SJCRH30 (cell line): ENCODE results near the gene SP110. TPM values are rescaled to one million over a fixed set of nuclear protein-coding genes. Genes with fewer than 3 reads are reported as not detected.

Experiments used
- DNase-seq, 2 experiments: peaks; one replicate each; pipeline ENCODE4 v3.0.0-alpha.2; 2015 to 2020
- H3K27ac ChIP-seq: fragments of 250-450 bp; sonication (Bioruptor Pico); 2 replicates; pipeline ENCODE4 v1.5.1; 2020; ENCODE audit warnings: mild to moderate bottlenecking, moderate library complexity
- H3K27me3 ChIP-seq: fragments of 250-450 bp; sonication (Bioruptor Pico); 2 replicates; pipeline ENCODE4 v1.5.1; 2020; ENCODE audit warnings: mild to moderate bottlenecking, moderate library complexity
- H3K36me3 ChIP-seq: fragments of 250-450 bp; sonication (Bioruptor Pico); 2 replicates; pipeline ENCODE4 v1.5.1; 2020; ENCODE audit warnings: mild to moderate bottlenecking, moderate library complexity
- H3K4me1 ChIP-seq: fragments of 250-450 bp; sonication (Bioruptor Pico); 2 replicates; pipeline ENCODE4 v1.5.1; 2020; ENCODE audit warnings: mild to moderate bottlenecking, moderate library complexity
- H3K4me3 ChIP-seq: fragments of 250-450 bp; sonication (Bioruptor Pico); 2 replicates; pipeline ENCODE4 v1.5.1; 2020; ENCODE audit warnings: mild to moderate bottlenecking, moderate library complexity
- H3K9me3 ChIP-seq: fragments of 250-450 bp; sonication (Bioruptor Pico); replicated peaks from 2 replicates; pipeline ENCODE4 v1.5.1; 2020; ENCODE audit warnings: mild to moderate bottlenecking, moderate library complexity
- total RNA-seq: library from RNA; depleted of rRNA; stranded (reverse); fragments of >200 nt; shearing (Covaris generic); gene quantifications from 2 replicates; pipeline ENCODE4 v1.2.3, GENCODE V29; 2014

SP110 gene
- total RNA-seq, 1 experiment from 2014 or later = 3.0 TPM

- H3K9me3 ChIP-seq = no peaks in the 10 kb centered on the region
- H3K4me1 ChIP-seq = no peaks in the 10 kb centered on the region
- no peak overlapping the region for H3K27ac ChIP-seq
- H3K27me3 ChIP-seq = no peaks in the 10 kb centered on the region; the same call in 1 of the 2 replicates
- H3K4me3 ChIP-seq = no peak overlapping the region
- no peaks in the 10 kb centered on the region for H3K36me3 ChIP-seq
- DNase-seq = no peak
Observed at GRCh38 chr2:230209422-230210051, 10.2 kb downstream of the SP110 start.

DNA sequence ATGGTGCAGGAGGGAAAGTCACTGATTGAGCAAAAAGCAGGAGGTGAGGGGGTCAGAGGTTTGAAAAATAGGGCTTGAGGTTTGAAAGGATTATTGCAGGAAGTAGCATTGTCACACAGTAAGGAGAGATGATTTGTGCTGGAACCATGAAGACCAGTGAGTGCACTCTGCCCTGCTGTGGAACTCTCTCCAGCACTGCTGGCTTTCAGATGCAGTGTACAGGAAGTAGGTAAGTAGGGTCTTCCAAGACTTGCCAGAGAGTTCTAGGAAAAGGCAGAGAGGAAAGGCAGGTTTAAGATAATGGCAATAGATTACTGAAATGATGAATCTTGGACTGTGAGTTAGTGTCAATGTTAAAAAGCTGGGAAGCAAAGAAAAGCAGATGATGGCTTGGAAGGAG lies 11.2 kb downstream of the SP110 start:
- no peaks in the 10 kb centered on the region; the same call in 1 of the 2 replicates for H3K27me3 ChIP-seq
- no peaks in the 10 kb centered on the region for H3K36me3 ChIP-seq
- no peak overlapping the region for H3K4me3 ChIP-seq

GRCh38 chr2:230205721-230206120 lies 14.1 kb downstream of the SP110 start:
- Histone ChIP-seq H3K9me3 (no peaks in the 10 kb centered on the region), H3K36me3 (no peaks in the 10 kb centered on the region), H3K27ac (no peak overlapping the region), H3K4me1 (no peaks in the 10 kb centered on the region), H3K4me3 (no peak overlapping the region), H3K27me3 (no peaks in the 10 kb centered on the region)
- DNase-seq = no peak

More for the DNA sequence above, 11.2 kb downstream of the SP110 start:
- H3K4me1 ChIP-seq = no peaks in the 10 kb centered on the region
- no peaks in the 10 kb centered on the region for H3K9me3 ChIP-seq
- no peak for DNase-seq
- H3K27ac ChIP-seq = no peak overlapping the region

- no peak overlapping the region for H3K4me3 ChIP-seq
- no peaks in the 10 kb centered on the region for H3K36me3 ChIP-seq
Observed at GRCh38 chr2:230205034-230205433, 14.8 kb downstream of the SP110 start.

GRCh38 chr2:230203110-230203676 lies 16.6 kb downstream of the SP110 start:
- H3K4me1 ChIP-seq = no peaks in the 10 kb centered on the region
- no peak overlapping the region for H3K27ac ChIP-seq
- no peaks in the 10 kb centered on the region for H3K36me3 ChIP-seq
- no peaks in the 10 kb centered on the region for H3K27me3 ChIP-seq
- H3K4me3 ChIP-seq = no peak overlapping the region
- no peak for DNase-seq
- no peaks in the 10 kb centered on the region for H3K9me3 ChIP-seq

More at GRCh38 chr2:230205034-230205433, 14.8 kb downstream of the SP110 start:
- no peaks in the 10 kb centered on the region for H3K9me3 ChIP-seq
- no peaks in the 10 kb centered on the region for H3K4me1 ChIP-seq
- no peak overlapping the region for H3K27ac ChIP-seq
- H3K27me3 ChIP-seq = no peaks in the 10 kb centered on the region
- no peak for DNase-seq

DNA sequence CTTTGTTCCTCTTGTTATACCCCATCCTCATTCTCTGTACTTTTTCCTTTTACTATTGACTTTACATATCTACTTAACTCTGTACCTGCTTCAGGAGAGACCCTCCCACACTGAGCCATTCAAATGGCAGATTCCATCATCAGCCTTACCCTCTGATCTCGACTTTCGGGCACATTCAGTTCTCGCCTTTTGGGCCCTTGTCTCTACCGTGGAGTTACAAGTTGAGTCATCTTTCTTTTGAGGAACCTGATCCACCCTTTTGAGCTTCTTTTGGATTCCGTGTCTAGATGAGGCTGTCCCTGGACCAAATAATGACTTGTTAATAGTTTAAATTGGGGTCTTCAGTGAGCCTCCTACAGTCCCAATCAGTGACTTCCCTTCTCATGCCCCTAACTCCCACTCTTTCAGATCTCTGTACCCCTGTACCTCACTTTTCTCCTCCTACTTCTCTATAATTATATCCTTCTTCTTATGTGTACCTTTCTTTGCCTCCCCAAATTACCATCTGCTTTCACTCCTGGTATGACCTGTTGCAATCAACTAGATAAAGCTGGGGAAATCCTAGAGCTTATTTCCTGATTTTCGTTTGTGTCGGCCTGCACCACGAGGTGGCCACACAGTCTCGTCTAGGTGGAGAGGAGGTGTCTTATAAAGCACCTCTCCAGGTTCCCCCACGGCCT lies 17.2 kb downstream of the SP110 start:
- no peaks in the 10 kb centered on the region for H3K36me3 ChIP-seq
- H3K27ac ChIP-seq = no peak overlapping the region
- no peaks in the 10 kb centered on the region for H3K4me1 ChIP-seq
- no peaks in the 10 kb centered on the region for H3K27me3 ChIP-seq
- no peak for DNase-seq
- H3K9me3 ChIP-seq = no peaks in the 10 kb centered on the region
- no peak overlapping the region for H3K4me3 ChIP-seq

- DNase-seq = no peak
- no peaks in the 10 kb centered on the region; the same call in none of the 2 replicates for H3K27me3 ChIP-seq
- no peaks in the 10 kb centered on the region for H3K36me3 ChIP-seq
- H3K4me1 ChIP-seq = no peaks in the 10 kb centered on the region
- H3K27ac ChIP-seq = no peak overlapping the region
- H3K9me3 ChIP-seq = no peaks in the 10 kb centered on the region
- no peak overlapping the region for H3K4me3 ChIP-seq
Observed at GRCh38 chr2:230184727-230185578, 34.8 kb downstream of the SP110 start.

DNA sequence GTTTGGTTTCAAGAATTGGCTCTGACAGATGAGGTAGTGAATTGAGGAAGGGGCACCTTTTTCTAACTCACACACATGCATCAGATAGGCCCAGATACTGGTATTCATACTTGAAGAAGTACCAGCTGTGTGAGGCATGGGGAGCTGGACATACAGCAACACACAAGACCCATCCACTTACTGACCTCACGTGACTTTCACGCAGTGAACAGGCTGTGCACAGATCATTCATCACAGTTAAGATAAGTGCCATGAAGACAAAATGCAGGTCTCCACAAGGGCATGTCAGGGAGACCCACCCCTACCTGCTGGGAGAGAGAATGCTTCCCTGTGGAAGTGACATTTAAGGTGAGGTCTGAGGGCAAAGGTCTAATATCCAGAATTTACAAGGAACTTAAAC lies 38.6 kb downstream of the SP110 start:
- DNase-seq = no peak
- Histone ChIP-seq H3K27ac (no peak overlapping the region), H3K36me3 (no peaks in the 10 kb centered on the region), H3K4me1 (no peaks in the 10 kb centered on the region), H3K4me3 (no peak overlapping the region), H3K27me3 (no peaks in the 10 kb centered on the region; the same call in none of the 2 replicates), H3K9me3 (no peaks in the 10 kb centered on the region)

DNA sequence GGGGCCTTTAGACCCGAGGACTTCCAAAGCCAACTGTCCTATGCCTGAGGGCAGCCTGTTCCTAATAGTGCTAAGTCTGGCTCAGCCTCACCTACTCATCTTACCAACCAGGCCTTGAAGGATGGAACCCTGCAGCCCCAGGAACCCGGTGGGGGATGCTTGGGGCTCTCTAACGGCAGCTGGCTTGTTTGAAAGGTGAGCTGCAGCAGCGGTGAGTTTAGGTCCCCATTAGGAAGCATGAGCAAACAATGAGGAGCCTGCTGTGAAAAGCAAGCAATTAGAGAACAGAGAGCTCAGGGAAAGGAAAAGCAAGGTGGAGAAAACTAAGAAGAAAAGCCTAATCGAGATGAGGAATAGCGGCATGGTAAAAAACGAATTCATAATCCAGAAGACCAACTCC lies 39.9 kb downstream of the SP110 start:
- Histone ChIP-seq H3K27me3 (no peaks in the 10 kb centered on the region; the same call in none of the 2 replicates), H3K27ac (no peak overlapping the region), H3K36me3 (no peaks in the 10 kb centered on the region), H3K4me3 (no peak overlapping the region), H3K9me3 (no peaks in the 10 kb centered on the region), H3K4me1 (no peaks in the 10 kb centered on the region)
- DNase-seq = no peak

DNA sequence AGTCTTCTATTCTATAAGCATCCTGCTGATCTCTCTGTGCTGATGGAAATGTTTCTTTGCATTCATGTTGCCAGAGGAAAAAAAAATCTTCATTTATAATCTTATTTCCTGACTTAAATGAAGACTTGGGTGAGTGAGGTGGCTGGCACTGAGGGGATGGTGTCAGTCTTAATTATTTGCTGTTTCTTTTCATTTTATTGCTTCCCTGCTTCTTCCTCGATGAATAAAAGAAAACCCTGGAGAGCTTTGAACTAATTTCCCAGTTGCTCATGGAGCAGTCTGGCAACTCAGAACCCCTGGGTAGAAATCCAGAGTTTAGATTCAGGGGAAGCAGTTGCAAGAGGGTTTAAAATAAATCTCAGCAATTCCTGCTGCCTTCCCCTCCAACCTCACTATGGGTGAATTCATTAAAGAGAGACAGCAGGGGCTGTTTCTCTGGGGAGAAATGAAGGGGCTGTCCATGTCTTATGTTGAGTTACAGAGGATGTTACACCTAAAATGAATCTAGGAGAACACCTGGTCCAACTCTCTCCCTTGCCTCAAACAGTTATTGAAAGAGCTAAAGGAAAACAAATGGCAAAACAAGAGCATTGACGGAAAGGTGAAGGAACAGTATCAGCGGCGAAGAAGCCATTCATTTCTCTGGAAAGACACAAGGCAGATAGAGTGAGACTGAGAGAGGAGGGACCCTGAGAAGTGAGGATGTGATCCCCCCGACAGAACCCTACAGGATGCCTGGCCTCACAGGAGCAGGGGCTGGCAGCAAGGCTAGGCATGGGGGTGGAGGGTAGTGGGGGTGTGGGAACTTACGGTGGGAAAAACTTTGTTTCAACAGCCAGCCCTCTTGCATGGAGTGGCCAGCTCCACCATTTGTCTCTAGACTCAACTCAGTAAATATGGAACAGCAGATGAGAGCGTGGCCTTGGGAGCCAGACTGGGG lies 41.0 kb downstream of the SP110 start:
- DNase-seq = no peak
- no peaks in the 10 kb centered on the region for H3K4me1 ChIP-seq
- no peaks in the 10 kb centered on the region for H3K27me3 ChIP-seq
- H3K9me3 ChIP-seq = no peaks in the 10 kb centered on the region
- H3K27ac ChIP-seq = no peak overlapping the region
- H3K4me3 ChIP-seq = no peak overlapping the region
- no peaks in the 10 kb centered on the region for H3K36me3 ChIP-seq

DNA sequence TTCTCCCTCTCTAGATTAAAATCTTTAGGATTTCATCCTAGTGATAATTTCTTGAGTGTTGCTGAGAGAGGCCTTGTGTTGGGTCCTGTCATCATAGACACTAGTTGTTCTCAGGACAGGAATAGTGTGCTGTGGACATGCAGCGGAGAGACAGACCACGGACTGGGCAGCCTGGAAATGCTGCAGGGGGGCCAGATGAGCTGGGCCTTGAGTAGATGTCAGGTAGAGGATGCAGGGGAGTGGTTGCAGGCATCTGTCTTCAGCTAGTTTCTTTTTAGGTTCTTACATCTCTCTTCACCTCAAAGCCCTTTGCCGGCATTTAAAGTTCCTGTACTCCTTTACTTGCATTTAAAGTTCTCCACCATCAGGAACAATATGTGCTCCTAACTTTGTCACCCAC lies 42.8 kb downstream of the SP110 start:
- no peaks in the 10 kb centered on the region for H3K9me3 ChIP-seq
- H3K27ac ChIP-seq = no peak overlapping the region
- H3K4me3 ChIP-seq = no peak overlapping the region
- no peaks in the 10 kb centered on the region for H3K36me3 ChIP-seq
- no peak for DNase-seq
- no peaks in the 10 kb centered on the region for H3K27me3 ChIP-seq
- H3K4me1 ChIP-seq = no peaks in the 10 kb centered on the region

DNA sequence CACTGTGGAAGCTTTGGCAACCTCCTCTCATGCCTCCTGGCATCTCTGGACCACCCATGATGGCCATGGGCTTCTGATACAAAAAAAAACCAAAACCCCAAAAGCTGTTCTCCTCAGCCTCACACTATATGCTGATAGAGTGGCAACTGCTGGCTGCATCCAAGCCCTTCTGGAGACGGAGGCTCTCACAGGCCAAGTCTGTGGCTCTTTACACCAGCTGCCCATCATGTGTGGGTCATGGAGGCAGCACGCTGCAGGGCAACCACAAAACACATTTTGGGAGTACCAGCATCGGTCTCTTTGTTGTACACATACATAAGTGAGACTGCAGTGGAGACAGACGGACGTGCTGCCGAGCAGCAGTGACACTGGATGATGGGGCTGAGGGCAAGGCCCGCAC lies 45.3 kb downstream of the SP110 start:
- Histone ChIP-seq H3K4me3 (no peak overlapping the region), H3K9me3 (no peaks in the 10 kb centered on the region), H3K27ac (no peak overlapping the region), H3K4me1 (peaks cover 10% of the 10 kb centered on the region), H3K27me3 (0 out of 2 replicates have a peak, but pooled peaks cover 3% of the 10 kb centered on the region), H3K36me3 (no peaks in the 10 kb centered on the region)
- DNase-seq = no peak

DNA sequence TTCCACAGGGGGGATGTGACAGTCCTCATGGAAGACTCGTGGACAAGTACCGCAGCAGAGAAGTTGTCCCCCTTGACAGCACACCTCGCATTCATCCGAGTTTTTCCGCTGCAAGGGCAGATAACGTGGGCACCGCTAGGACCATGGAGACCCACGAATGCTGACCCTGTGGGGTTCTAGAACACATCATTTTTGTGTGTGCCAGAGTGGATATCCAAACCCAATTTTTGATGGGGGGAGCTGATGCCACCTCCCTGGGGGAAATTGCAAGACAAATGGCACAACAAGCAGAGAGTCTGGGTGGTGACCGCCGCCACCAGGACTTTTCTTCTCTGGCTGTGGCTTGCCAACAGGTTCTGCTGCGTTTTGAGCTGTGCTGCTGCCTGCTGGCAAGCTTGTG lies 46.9 kb downstream of the SP110 start:
- no peak overlapping the region for H3K4me3 ChIP-seq
- H3K36me3 ChIP-seq = no peaks in the 10 kb centered on the region

GRCh38 chr2:230172156-230172555 lies 47.6 kb downstream of the SP110 start:
- Histone ChIP-seq H3K9me3 (no peaks in the 10 kb centered on the region), H3K36me3 (no peaks in the 10 kb centered on the region), H3K27ac (no peak overlapping the region), H3K4me1 (peaks cover 10% of the 10 kb centered on the region), H3K4me3 (no peak overlapping the region), H3K27me3 (0 out of 2 replicates have a peak, but pooled peaks cover 3% of the 10 kb centered on the region)
- no peak for DNase-seq

More for the DNA sequence above, 46.9 kb downstream of the SP110 start:
- 0 out of 2 replicates have a peak, but pooled peaks cover 3% of the 10 kb centered on the region for H3K27me3 ChIP-seq
- H3K27ac ChIP-seq = no peak overlapping the region
- no peaks in the 10 kb centered on the region for H3K9me3 ChIP-seq
- DNase-seq = no peak
- H3K4me1 ChIP-seq = peaks cover 10% of the 10 kb centered on the region
